Ramos (cell line): ENCODE results near the gene NLGN1.

Source experiments
- in situ Hi-C: fragments of 300-500 bp; cut with MboI; formaldehyde crosslinking; loops from one replicate; pipeline ENCODE4 v1.14.3; 2022; ENCODE audit warnings: low sequenced_read_pairs; ENCODE audit not compliant: unreplicated experiment

The NLGN1 gene

DNA sequence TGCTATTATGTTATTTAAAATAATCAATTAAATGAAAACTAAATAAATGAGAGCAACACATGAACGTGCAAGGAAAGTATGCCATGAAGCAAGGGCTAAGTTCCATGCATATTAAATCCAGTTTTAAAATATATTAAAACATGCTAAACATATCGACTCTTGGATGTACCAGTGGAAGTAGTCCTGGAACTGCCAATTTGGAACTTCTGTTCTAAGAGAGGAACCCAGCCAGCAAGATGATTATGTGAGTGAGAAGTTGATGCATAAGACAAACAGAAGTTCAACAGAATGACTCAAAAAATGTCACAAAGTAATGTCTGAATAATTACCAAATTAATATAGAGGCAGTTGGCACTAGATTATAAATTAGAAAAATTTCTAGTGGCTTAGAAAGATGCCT is 714.2 kb downstream of the NLGN1 start:
- in situ Hi-C loops = no loop called here

DNA sequence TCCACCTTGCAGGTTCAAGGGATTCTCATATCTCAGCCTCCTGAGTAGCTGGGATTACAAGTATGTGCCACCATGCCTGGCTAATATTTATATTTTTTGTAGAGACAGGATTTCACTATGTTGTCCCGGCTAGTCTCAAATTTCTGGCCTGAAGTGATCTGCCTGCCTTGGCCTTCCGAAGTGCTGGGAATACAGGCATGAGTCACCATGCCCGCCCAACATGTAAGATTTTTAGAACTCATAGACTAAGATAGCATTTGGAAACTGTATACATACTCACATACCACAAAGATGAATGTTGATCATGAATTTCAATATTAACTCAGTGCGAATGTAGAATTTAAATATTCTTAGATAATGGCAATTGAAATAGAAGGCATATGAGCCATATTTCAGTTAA is 718.9 kb downstream of the NLGN1 start:
- in situ Hi-C loops = no loop called here

DNA sequence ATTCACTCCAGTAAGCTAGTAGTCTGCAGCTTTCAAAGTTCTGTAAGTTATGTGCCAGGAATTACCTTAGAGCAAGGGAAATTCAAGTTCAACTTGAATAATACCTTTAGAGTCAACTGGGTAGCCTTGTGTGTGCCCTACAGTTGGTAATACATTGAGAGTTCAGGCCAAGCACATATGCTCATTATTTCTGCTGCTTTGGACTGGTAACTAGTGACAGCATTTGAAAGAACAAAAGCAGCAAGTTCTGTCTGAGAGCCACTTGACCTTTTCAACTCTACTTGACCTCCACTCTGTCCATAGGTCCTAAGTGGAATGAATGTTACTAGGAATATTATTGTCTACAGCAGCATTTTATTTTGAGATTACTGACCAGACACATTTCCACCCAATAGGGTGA is 723.5 kb downstream of the NLGN1 start:
- in situ Hi-C loops = no loop called here

DNA sequence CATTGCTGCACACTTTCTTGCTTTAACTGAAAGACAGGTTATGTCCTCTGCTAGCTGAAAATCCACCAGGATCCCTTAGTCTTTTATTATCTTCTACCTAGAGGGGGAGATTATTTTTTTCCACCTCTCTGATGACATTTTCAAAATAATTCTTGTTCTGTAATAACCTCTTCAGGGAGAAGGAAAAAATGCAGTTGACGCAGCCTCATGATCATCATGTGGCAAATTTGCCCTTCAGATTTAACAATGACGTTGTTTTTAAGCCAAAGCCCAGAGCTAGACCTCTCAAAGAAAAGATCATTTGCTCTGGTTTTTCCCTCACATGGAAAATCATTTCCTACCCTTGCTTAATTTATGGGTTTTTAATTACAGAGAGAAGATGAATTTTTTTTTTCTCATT is 724.9 kb downstream of the NLGN1 start:
- in situ Hi-C loops = no loop called here

DNA sequence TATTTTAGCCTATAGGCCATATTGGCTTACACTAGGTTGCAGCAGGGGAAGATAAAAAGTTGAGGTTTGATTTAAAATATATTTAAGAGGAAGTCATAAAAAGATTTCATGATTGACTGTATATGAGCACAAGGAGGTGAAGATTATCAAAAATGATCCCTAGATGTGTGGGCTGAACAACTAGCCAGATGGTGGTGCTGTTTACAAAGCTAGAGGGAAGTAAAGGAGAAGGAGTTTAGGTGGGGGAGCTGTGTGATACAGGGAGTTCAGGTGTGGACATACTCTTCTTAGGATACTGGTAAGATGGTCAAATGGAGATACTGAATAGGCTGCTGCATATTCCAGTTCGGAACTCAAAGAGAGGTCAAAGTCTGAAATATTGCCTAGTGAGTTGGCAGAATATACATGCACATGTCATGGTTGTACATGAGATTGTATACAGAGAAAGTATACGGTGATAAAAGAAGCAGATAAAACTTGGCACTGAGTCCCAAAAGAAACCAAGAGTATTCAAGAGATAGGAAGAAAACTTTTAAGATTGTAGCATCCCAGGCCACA is 727.8 kb downstream of the NLGN1 start:
- in situ Hi-C loops = no loop called here

DNA sequence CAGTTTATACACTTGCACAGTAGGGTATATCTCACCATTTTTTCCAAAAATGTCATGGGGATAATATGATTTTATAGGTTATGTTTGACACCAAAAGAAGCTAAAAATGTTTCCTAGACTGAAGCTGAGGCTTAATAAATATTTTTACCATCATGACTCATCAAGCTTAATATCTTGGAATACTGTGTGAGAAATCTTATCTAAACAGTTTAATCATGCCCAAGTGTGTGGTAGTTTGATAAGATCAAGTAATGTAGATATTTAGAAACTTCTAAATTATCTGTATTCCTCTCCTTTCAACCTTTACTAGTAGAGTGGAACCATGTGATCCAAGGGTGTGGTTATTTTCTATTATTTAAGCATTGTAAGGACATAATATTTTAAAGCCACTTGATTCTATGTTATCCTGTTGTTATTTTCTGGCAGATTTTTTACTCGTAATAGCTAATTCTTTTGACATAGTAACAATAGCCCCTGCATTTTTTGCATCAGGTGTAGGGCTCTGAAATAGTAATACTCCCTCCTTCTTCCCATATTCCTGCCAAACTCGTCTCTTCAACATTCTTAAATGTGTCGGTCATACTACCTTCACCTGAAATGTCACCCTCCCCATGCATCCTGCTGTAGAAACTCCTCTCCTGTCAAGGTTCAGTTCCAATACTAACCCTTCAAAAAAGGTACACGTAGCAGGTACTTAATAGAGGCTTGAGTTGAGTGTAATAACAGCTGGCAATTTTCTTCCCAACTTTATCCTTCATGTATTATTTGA is 729.6 kb downstream of the NLGN1 start:
- in situ Hi-C loops = no loop called here

DNA sequence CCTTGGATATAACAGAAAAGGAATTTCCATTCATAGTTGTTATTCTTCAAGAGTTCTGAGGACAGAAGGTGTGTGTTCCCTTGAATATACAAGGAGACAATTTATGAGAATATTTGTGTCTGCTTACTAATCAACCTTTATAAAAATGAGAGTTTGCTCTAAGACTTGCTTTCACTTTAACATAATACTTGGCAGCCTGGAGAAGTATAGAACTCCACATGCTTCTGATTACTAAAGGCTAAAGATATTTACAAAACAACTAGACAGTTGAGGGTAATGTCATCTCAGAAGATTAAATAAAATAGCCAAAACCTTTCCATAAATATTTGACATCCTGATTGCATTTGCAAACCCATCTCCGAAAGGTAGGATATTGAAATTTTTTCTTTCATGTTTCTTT is 734.5 kb downstream of the NLGN1 start:
- in situ Hi-C loops = no loop called here

DNA sequence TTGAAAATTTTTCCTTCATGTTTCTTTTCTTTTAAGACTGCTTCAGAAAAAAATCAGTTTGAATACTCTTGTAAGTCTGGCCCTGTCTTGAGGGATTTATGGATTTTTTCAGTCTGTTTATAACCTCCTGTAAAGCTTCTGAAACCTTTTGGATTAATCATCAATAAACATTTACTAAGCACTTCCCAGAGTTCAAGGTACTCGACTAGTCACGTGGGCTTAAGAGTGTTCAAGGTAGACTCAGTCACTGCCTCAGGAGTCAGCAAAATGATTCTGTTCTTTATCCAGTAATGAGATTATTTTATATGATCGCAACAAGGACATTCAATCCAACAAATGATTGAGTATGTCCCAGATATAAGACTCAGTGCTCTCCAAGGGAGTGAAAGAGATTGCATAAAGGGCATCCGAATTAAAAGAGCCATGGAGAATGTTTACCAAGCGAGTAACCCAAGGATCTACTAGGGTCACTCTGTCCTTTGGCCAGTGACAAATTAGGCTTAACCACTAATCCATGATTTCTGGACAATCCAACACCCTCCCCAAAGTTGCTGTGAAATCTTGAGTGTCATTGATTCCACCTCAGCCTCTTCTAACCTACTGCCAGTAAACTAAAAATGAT is 735.0 kb downstream of the NLGN1 start:
- in situ Hi-C loops = no loop called here

DNA sequence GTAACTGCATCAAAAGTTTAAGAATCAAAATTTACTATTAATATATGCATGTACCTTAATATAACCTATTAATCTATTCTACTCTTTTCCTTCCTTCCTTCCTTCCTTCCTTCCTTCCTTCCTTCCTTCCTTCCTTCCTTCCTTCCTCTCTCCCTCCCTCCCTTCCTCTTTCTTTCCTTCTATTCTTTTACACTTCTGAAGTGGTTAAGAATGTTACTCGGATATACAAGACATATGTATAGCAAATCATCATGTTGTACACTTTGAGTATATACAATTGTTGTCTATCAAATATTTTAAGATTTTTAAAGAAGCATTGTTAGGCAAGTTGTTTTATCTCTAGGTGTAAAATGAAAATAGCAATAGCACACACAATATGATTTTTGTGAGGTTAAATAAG is 748.5 kb downstream of the NLGN1 start:
- in situ Hi-C loops = no loop called here

DNA sequence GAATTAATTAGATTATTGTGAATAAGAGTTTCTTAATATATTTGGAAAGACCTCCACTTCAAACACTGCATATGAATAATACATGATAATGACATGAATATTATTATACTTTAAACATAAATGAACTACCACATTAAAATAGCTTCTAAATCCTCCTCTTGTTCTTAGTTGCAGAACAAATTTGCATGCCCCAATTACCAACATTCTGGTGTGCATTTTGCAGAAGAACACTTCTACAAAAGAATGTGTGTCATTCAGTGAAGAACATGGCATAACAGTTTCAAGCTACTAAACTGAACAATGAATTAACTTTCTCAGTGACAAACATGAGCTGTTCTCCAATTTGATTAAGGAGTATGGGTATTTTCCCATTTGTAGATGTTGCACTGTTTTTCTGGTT is 750.3 kb downstream of the NLGN1 start:
- in situ Hi-C loops = no loop called here

DNA sequence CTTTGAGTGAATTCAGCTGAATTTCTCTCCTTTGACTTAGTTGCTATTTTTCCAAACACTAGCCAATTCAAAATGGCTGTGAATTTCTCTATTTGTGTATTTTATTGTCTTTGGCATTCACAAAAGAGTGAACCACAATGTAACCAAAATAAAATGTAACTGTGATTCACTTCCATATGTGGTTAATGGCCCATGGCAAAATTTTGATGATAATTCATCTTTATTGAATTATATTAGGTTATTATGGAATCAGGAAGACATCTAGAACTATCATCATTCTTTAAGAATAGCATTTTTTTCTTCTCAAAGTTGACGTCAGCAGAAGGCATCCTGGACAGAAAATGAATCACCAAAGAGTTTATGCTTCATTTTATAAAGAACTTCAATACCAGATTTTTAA is 756.3 kb downstream of the NLGN1 start:
- in situ Hi-C loops = no loop called here

DNA sequence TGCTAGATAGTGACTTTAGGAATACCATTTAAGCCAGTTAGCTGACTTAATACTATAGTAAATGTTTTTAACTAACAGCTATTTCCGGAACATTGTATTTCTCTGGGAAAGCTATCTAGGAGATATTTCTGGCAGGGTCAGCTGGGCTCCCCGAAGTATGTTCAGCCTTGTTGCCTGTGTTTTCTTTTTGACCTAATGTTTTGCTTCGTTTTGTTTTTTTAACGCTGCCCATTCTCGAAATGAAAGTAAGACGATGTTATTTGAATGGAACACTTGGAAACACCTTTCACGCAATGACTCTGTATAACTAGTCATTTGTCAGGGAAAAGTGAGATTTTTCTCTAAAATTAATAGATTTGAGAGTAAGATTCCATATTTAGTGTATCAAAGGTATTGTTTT is 758.7 kb downstream of the NLGN1 start:
- in situ Hi-C loops = no loop called here

DNA sequence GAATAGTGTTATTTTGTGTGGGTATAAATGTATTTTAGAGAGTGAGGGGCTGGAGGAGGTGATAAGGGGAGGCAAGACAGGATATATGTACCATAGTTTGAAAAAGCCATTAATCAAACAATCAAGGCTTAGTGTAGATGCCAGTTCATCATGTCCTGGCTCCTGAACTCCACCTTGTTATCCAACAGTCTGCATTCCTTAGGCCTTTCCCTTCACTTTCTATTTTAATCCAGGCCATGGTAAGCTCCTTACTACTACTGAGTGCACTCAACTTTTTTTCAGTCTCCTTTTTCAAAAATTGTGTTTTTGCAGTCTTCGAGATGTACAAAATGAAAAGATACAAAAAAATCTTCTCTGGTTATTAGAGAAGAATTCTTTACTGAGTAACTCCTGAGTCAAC is 761.1 kb downstream of the NLGN1 start:
- in situ Hi-C loops = no loop called here

DNA sequence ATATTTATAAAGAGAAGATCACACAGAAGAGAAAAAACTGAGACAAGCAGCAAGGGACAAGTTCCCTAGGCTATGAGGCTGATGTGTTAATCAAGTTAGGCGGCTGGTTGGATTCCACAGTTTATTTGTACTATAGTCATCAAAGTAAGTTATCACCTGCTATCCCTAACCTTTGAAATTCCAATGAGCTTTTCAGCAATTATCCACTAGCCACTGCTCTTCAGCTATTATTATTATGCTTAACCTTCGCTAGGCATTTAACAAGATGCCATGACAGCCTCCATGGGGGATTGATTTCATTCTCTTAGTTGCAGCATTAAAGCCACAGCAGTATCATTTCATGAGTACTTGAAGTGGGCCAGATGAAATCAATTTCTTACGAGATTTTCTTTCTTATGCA is 762.1 kb downstream of the NLGN1 start:
- in situ Hi-C loops = no loop called here

DNA sequence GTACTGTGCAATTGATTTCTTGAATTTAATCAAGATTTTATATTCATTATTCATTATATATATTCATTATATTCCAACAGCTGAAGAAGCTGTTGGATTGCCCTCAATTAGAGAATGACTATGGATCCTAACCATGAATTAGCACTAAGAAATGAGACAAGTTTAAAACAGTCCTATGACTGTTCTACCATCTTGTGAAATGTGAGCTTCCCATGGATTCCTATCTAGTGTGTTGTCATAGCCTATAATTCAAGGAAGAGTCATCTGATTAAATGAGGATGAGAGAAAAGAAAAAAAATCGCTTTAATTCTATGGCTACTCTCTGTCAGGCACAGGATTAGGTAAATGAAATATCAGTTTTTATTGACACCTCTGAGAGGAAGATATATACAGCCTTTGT is 765.0 kb downstream of the NLGN1 start:
- in situ Hi-C loops = no loop called here

DNA sequence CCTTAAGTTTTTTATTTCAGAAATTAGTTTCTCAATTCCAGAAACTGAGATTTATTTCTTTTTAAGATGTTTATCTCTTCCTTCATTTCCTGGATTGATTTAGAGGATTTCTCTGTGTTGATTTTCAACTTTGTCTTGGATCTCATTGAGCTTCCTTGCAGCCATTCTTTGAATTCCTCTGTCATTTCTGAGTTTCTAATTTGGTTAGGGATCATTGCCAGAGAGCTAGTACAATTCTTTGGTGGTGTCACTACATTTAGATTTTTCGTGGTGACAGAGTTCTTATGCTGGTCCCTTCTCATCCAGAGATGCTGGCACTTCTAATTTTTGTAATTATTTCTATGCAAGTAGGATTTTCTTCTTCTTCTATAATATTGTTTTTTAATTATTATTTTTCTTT is 770.5 kb downstream of the NLGN1 start:
- in situ Hi-C loops = no loop called here

DNA sequence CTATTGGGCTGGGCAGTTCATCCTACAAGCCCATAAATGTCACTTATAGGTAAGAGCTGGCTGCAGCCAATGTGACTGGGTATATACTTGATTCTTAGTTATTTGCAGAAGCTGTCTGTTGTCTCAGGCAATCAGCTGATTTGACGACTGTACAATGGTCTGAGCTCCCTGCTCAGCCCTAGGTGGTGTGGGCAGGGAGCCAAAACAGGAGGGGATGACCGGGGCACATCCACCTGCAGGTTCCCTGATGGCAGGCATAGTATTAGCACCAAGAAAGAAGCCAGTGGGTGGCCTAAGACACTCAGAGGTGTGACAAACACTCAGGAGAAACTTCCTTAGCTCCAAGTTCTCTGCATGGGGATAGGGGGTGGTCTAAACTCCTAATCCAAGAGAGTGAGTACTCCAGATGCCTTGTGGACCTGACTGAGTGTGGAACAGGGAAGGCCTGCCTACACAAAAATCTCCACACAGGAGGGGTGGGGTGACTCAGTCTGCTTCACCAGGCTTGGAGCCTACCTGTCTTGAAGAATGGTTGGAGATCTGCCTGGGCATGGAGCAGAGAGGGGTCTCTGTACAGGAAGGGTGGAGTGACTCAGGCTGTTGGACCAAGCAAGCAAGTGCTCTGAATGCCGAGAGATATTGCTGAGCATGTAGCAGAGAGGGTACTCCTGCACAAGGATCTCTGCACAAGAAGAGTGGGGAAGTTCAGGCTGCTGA is 771.2 kb downstream of the NLGN1 start:
- in situ Hi-C loops = no loop called here

DNA sequence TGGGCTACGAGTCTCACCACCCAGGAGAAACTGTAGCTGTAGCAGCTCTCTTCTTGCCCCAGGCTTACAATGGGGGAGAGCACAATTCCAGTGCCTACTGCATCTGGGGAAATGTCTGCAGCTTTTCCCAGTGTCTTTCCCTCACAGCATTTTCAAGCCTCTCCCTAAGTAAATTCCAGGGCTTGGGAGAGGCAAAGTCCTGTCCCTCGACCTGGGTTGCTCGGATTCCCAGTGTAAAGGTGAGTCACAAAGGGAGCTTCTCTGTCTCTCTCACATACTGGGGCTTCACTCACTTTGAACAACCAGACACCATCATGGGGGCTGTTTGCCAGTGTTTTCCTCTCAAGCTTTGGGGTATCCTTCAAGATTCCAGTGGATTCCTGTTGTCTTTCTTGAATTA is 772.2 kb downstream of the NLGN1 start:
- in situ Hi-C loops = no loop called here

DNA sequence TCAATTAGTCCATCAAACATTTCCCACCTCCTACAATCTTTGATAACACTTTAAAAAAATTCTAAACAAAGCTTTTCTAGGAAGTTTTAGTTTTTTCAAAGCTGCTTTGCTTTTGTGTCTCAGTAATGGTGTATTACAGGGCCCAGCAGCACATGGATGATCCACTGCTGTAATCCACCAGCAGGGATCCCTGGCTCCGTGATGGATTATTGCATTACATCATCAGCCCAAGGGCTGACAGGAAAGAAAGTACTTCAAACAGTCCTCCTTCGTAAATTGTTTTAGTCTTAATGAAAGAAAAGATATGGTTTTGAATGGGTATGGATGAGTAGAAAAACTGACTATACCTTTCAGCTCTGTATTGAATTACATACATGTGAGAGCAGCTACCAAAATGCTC is 772.7 kb downstream of the NLGN1 start:
- in situ Hi-C loops = no loop called here

DNA sequence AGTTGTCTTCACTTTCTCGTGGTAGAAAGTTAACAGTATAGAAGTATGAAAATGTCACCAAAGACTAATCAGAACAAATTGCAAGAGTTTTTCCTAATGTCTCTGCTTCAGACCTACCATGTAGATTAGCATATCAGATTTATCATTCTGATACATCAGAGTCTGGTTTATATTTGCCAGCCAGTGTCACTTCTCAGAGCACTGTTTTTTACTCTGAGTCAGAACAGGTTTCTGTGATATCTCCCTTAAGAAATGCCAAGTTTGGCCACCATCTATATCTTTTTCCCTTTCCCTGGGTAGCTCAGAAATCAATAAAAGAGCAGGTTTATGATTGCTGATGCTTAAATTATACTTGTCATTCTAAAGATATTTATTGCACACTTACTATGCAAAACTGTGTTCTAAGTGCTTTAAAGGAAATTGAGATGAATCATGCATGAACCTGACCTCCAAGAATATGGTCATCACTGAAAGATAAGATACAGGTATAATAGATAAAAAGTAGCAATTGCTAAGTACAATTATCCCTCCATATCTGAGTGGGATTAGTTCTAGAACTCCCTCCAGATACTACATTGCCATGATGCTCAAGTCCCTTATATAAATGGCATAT is 788.9 kb downstream of the NLGN1 start:
- in situ Hi-C loops = no loop called here

DNA sequence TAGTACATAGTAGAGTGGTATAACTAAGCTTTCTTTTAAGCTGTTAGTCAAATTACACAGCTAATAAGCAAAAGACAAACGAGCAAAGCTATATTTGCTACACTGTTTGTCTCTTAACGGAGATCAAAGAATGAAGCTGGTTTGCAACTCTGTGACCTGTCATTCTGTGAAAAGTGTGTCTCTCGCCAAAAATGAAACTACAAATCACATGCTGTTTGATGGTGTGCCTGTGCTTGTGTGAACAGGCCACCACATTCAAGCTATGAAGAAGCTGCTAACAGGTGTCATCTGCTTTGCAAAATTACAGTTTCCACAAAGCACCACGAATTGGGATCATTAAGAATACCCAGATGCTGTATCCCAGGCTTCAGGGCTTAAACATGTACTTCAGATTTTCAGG is 793.8 kb downstream of the NLGN1 start:
- in situ Hi-C loops = no loop called here
